GM12892 (cell line): Measurements from ENCODE around the gene SLC9A3.

Experiments
- DNase-seq: peaks from one replicate; pipeline ENCODE4 v3.0.0; 2011; ENCODE audit not compliant: insufficient read length
- FAIRE-seq: peaks from 2 replicates; lab custom pipeline; 2011; peaks lifted over from hg19 to GRCh38; lab: Jason Lieb, UNC
- POLR2A ChIP-seq: IDR thresholded peaks from 2 replicates; pipeline ENCODE4 v1.6.1; 2011; ENCODE audit warnings: low read depth, low read length, control low read depth
- POLR2AphosphoS5 ChIP-seq: IDR thresholded peaks from 2 replicates; pipeline ENCODE4 v1.6.1; 2011; ENCODE audit warnings: low read depth, low read length, control low read depth
- TAF1 ChIP-seq: IDR thresholded peaks from 2 replicates; pipeline ENCODE4 v1.6.1; 2011; ENCODE audit warnings: low read depth, mild to moderate bottlenecking, control low read depth, low read length, borderline replicate concordance

SLC9A3 gene

DNA sequence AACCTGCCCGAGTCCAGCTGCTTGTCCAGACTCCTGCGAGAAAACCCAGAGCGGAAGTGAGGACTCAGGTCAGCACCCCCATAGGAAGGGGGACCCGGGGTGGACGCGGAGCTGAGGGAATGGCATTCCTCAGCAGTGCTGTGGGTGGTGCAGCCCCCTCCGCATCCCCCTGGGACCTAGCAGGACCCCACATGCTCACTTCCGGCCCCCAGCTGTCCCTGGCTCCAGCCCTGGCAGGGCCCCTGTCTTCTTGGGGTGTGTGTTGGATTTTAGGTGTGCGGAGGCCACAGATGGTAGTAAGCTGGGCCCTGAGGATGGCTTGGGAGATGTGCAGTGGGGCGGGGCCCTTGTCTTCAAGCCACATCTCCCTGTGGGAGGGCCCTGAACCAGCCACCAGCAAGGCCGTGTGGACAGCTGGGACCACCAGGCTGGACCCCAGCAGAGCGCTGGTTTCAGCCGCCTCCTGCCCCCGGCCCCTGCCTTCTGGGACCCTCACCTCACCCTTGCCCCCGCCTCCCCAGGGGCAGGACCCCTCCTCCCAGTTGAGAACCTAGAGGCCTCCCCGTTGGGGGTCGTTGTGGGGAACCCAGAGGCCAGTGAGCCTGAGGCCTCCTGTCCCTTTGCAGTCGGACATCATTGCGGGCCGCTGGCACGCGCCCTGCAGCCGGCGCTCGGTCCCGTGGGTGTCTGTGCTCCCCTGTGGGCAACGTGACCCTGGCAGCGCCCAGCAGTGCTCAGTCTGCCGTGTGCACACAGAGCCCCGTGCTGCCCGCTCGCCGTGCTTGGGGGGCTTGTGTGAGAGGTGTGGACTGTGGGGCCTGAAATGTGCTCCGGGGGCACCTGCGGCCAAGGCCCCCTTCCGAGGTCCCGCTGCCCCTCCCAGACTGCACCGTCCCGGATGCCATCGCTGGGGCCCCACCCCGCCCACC lies 10.8 kb upstream of the SLC9A3 start:
- TF ChIP-seq POLR2A (no peak), TAF1 (no peak), POLR2AphosphoS5 (no peak)

DNA sequence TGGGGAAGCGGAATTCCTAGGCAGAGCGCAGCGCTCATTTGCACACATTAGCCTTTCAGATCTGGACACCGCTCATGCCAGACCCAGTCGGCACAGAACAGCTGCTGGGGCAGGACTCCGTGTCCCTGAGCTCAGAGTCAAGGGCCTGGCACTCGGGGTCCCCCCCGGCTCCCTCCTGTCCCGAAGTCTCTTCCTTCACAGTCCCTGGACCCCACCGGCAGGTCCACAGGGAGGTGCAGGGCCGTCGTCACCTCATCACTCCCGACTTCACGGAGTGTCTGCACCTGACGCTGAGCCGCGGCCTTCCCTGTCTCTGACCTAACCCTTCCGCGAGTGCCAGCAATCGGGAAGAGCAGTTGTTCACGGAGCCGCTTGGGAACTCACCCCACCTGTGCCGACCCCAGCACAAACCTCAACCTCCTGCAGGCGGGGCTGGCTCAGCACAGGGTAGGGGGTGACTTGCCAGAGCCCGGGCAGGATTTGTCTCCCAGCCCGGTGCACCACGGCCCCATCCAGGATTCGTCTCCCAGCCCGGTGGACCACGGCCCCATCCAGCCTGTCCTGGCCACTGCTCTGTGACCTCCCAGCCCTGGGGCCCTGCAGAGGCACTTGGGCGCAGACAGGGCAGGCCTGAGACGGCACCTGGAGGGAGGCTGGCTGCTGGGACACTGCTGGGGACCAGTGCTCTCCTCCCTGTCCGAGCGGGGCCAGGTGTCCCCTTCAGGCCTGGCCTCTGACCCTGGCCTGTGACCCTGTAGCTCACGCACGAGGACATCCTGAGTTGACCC lies 9.9 kb upstream of the SLC9A3 start:
- FAIRE-seq, result no peak
- no peak for DNase-seq
- no peak for TF ChIP-seq POLR2AphosphoS5
- no peak for TF ChIP-seq TAF1
- TF ChIP-seq POLR2A, result no peak

More for the DNA sequence above, 10.8 kb upstream of the SLC9A3 start:
- FAIRE-seq (no peak), DNase-seq (no peak)

DNA sequence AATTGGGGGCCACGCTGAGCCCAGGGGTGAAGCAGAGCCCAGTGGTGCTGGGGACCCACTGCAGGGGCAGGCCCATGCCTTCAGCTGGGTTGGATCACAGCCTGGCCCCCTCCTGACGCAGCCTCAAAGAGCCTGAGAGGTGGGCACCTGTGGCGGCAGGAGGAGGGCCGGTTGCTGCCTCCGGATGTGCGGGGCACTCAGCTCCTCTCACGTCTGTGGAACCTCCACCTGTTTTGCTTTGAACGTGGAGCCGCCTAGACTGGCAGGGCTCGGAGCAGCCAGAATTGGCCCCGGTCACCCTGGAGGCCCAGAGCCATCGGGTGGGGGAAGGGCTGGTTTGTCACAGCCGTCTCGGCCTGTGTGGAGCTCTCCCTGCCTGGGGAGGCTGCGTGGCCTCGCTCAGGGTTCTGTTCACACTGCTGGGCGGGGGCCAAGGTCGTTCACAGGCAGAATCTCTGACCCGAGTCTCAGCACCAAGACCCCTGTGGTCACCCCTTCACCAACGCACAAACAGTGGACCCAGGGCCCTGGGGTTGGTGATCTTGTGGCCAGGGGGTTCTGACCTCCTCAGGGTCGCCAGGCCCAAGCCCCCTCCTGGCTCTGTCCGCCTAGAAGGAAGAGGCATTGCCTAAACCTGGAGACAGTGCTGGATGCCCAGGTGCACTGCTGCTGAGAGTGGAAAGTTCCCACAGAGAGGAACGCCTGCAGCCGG lies 9.2 kb upstream of the SLC9A3 start:
- DNase-seq (no peak), FAIRE-seq (no peak)
- TF ChIP-seq POLR2AphosphoS5 (no peak), TAF1 (no peak), POLR2A (no peak)

DNA sequence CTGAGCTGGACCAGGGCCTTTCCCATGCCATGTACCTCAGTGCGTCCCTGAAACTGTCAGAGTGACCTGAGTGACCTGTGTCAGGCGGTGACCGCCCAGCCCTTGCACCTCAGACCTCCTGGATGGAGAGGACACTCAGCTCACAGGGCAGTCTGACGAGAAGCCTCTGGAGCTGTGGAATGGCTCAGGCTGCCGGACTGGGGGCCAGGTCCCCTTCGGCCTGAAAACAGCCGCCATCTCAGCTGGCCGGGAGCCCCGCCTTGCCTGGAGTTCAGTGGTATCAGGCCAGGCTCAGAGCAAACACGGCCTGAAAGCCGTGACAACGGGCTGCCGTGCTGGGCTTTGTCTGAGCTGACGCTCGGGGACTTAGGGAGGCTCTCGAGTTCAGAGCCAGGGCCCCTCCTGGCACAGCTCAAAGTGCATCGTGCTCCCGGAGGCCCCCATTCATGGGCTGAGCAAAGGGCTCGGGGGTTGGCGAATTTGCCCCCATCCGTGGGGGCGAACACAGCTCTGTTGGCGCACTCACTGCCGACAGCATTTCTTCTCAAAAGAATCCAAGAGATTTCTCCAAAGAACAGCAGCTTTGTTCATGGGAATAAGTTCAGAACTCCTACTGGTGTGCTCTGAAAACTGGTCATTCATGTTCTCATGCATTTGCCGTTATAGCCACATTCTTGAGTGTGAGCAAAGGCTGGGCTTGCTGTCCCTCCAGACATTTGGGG lies 8.4 kb upstream of the SLC9A3 start:
- TF ChIP-seq POLR2AphosphoS5 (no peak), TAF1 (no peak), POLR2A (no peak)
- DNase-seq (no peak), FAIRE-seq (no peak)

DNA sequence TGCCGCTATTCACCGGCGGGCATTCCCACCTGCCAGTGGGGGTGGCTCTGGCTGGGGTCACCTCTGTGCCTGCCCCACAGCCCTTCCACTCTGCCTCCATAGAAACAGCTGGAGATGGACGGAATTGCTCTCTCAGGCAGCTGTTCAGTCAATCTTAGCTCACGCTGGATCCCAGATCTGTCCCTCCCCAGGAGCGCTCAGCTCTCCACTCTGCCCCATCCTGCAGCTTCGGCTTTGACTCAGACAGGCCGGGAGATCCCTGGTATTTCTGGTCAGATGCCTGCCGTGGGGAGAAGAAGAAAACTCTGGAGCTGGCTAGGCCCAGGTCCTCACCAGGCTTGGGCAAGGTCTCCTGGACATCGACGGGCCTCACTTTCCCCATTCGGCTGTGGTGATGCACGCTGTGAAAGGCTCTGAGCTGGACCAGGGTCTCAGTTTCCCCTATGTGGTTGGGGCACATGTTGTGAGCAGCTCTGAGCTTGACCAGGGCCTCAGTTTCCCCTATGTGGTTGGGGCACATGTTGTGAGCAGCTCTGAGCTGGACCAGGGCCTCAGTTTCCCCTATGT lies 7.6 kb upstream of the SLC9A3 start:
- TF ChIP-seq POLR2AphosphoS5 (no peak), POLR2A (no peak), TAF1 (no peak)
- DNase-seq, result no peak
- FAIRE-seq, result no peak

DNA sequence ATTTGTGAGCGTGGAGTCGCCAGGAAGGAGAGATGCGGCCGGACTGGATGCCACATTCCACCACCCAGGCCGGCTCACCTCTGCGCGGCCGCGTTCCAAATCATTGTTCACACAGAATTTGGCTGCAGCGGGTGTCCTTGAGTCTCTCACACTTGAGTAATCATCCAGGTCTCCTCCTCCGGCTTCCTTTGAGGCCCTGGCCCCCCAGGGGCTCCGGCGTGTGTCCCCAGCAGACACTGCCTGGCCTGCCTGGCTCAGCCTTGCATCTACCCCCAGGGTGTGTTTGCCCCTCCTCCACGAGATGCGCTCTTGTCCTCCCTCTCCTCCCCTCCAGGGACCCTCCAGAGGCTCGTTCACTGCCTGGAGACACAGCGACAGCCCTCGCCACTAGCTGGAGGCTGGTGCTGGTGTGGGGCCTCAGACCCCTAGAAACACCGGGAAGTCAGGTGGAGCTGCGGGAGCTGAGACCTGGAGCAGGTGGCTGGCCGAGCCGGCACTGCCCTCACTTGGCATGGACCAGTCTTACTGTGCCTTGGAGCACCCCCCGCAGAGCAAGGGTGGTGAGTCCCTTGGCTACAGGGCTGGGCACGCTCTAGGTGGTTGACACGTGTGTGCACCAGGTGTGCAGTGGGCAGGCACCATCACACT lies 7.0 kb upstream of the SLC9A3 start:
- no peak for TF ChIP-seq POLR2A
- no peak for TF ChIP-seq POLR2AphosphoS5
- no peak for TF ChIP-seq TAF1
- no peak for FAIRE-seq
- DNase-seq, result no peak

DNA sequence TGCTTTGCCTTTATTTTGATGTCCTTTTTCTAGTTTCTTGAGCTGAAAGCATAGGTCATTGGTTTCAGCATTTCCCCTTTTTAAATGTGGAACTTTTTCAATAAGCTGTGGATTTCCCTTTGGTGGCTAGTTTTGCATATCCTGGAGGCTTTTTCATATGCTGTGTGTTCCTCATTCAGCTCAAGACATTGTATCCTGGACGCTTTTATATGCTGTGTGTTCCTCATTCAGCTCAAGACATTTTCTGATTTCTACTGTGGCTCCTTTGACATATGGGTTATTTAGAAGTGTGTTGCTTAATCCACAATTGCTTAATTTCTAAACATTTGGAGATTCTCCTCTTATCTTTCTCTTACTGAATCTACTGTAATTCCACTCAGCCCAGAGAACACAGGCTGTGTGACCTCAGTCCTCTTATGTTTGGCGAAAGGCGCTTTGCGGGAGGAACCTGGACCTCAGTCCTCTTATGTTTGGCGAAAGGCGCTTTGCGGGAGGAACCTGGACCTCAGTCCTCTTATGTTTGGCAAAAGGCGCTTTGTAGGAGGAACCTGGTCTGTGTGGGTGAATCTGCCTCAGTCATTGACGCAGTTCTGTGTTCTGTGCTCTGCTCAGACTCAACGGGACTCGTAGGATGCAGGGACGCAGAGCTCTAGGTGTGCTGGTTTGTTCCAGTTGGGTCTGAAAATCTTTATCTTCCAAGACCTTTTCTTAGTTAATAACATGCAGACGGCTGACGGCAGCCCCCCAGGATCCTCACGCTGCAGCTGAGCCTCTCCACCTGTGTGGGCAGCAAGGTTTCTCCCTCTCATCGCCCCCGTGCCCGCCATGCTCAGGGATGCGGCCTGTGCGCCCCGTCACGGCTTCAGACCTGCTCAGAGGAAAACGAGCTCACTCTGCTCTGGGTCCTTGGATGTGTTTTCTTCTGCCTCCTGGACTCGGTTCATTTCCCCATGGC lies 6.0 kb upstream of the SLC9A3 start:
- FAIRE-seq (peak; percentile 21), DNase-seq (no peak)
- no peak for TF ChIP-seq POLR2AphosphoS5
- TF ChIP-seq TAF1, result no peak
- no peak for TF ChIP-seq POLR2A

DNA sequence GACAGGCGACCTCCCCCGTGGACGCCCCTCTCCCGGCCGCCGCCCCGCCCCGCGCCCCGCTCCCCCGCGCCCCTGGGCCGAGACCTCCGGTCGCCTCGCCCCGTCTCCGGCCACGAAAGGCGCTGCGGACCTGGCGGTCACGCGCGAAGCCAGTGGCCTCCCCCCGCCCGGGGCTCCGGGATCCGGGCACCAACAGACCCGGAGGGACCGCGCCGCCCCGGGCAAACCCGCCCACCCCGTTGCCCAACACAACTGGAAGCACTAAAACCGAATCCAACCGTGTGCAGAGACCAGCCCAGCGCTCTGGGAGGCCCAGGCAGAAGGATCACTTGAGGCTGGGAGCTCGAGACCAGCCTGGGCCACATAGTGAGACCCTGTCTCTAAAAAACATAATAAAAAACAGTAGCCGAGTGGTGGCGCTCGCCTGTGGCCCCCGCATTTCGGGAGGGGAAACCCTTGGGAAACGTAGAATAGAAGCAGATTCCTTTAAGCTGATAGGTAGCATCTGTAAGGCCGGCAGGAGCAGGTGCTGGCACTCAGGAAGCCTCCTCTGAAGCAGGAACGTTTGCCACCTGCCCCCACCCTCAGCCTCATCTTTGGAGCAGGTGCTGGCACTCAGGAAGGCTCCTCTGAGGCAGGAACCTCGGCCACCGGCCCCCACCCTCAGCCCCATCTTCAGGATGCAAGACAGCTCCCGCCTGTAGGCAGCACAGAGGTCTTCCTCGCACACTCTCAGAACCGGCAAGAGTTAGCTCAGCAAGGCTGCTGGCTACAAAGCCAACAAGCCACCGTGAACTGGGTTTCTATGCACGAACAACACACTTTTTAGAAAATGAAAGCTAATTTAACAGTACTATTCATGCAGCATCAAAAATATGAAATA lies 4.6 kb upstream of the SLC9A3 start:
- FAIRE-seq, result no peak
- DNase-seq, result no peak
- TF ChIP-seq POLR2AphosphoS5 (no peak), POLR2A (no peak), TAF1 (no peak)
